Endothelial cell of umbilical vein (primary cell): ENCODE measurements around the gene RASSF5. TPM values are rescaled to one million over a fixed set of nuclear protein-coding genes. Genes with fewer than 3 reads are reported as not detected.

ENCODE experiments used
- BruUV-seq: library from RNA; stranded (reverse); fragments of 400-500 nt; replicated peaks from 2 replicates; lab custom pipeline; 2021; lab: Mats Ljungman, UMichigan
- CTCF ChIA-PET: fragments of 300-600, 350-600 bp; sonication (Branson Sonifier 250); formaldehyde crosslinking; loops from one replicate; lab custom pipeline; 2021; ENCODE audit warnings: antibody characterized with exemption, inconsistent platforms; lab: Charles Lee
- POLR2A ChIA-PET: fragments of 300-600, 350-600 bp; sonication (Branson Sonifier 250); formaldehyde crosslinking; loops from one replicate; lab custom pipeline; 2021; ENCODE audit warnings: antibody characterized with exemption, inconsistent platforms; lab: Charles Lee
- DNase-seq: peaks from one replicate; pipeline ENCODE4 v3.0.0-alpha.2; 2011; ENCODE audit warnings: low read depth, low spot score
- FAIRE-seq: peaks from 2 replicates; lab custom pipeline; 2011; peaks lifted over from hg19 to GRCh38; lab: Jason Lieb, UNC
- H2AFZ ChIP-seq: 2 replicates; pipeline ENCODE4 v1.6.0; 2012; ENCODE audit warnings: low read depth, low read length, control low read depth, inconsistent platforms
- H3K27ac ChIP-seq: 2 replicates; pipeline ENCODE4 v1.5.1; 2011; ENCODE audit warnings: low read depth, mild to moderate bottlenecking, control low read depth, low read length, moderate library complexity; ENCODE audit not compliant: insufficient read depth
- H3K27me3 ChIP-seq, 2 experiments: 2 replicates each; pipeline versions ENCODE4 v1.6.0 to v1.6.1; 2011; ENCODE audit warnings: low read length in 2 of 2, mixed read lengths in 1 of 2; ENCODE audit not compliant: control insufficient read depth in 2 of 2, insufficient read depth in 2 of 2
- H3K36me3 ChIP-seq, 2 experiments: 2 replicates in 1 of 2; 3 replicates in 1 of 2; pipeline ENCODE4 v1.5.1; 2011; ENCODE audit warnings: low read length in 2 of 2, mild to moderate bottlenecking in 1 of 2, moderate library complexity in 1 of 2; ENCODE audit not compliant: control insufficient read depth in 2 of 2, insufficient read depth in 2 of 2; ENCODE audit errors: extremely low read depth in 1 of 2
- H3K4me1 ChIP-seq: 3 replicates; pipeline ENCODE4 v1.5.1; 2011; ENCODE audit warnings: mild to moderate bottlenecking, low read length; ENCODE audit not compliant: control insufficient read depth, insufficient read depth; ENCODE audit errors: extremely low read depth
- H3K4me2 ChIP-seq: 2 replicates; pipeline ENCODE4 v1.6.1; 2011; ENCODE audit warnings: low read length, control low read depth, mixed read lengths; ENCODE audit not compliant: insufficient read depth
- H3K4me3 ChIP-seq, 3 experiments: fragments of 200-600 bp in 1 of 3; sonication (generic), shearing (Covaris generic) in 1 of 3; replicated peaks in 1 of 3; 2 replicates each; pipeline ENCODE4 v1.5.1; 2011 to 2016; ENCODE audit warnings: control low read depth in 3 of 3, low read length in 3 of 3, mild to moderate bottlenecking in 2 of 3, inconsistent platforms in 1 of 3, low read depth in 1 of 3, moderate library complexity in 1 of 3; ENCODE audit not compliant: insufficient read depth in 1 of 3
- H3K79me2 ChIP-seq: 2 replicates; pipeline ENCODE4 v1.6.0; 2012; ENCODE audit warnings: low read length, inconsistent platforms; ENCODE audit not compliant: control insufficient read depth, insufficient read depth
- H3K9ac ChIP-seq: replicated peaks from 2 replicates; pipeline ENCODE3; 2011; ENCODE audit warnings: low read length, control low read depth; ENCODE audit not compliant: insufficient read depth; ENCODE audit errors: extremely low read depth
- H3K9me1 ChIP-seq: replicated peaks from 3 replicates; pipeline ENCODE4 v1.6.0; 2011; ENCODE audit warnings: mild to moderate bottlenecking, low read length; ENCODE audit not compliant: control insufficient read depth, insufficient read depth; ENCODE audit errors: extremely low read depth
- H3K9me3 ChIP-seq: replicated peaks from 2 replicates; pipeline ENCODE4 v1.5.1; 2012; ENCODE audit warnings: low read length, inconsistent platforms; ENCODE audit not compliant: control insufficient read depth, insufficient read depth
- H4K20me1 ChIP-seq: replicated peaks from 2 replicates; pipeline ENCODE3; 2011; ENCODE audit warnings: mild to moderate bottlenecking, low read length; ENCODE audit not compliant: control insufficient read depth, insufficient read depth; ENCODE audit errors: extremely low read depth
- CTCF ChIP-seq, 2 donors: IDR thresholded peaks; 1 replicate in 1 of 2; 2 replicates in 1 of 2; pipeline ENCODE4 v1.5.1; 2011; ENCODE audit warnings: low read length in 2 of 2, mild to moderate bottlenecking in 2 of 2, moderate library complexity in 2 of 2, control low read depth in 1 of 2, inconsistent platforms in 1 of 2, low read depth in 1 of 2; ENCODE audit not compliant: insufficient read depth in 1 of 2; ENCODE audit errors: extremely low read depth in 1 of 2
- EZH2 ChIP-seq: IDR thresholded peaks from 2 replicates; pipeline ENCODE4 v1.6.1; 2012; ENCODE audit warnings: borderline replicate concordance, low read depth, mild to moderate bottlenecking, moderate library complexity, low read length, inconsistent platforms; ENCODE audit not compliant: severe bottlenecking
- FOS ChIP-seq: IDR thresholded peaks from 2 replicates; pipeline ENCODE4 v1.6.1; 2011; ENCODE audit warnings: mild to moderate bottlenecking, low read length, moderate library complexity, borderline replicate concordance; ENCODE audit not compliant: insufficient read depth
- GATA2 ChIP-seq: IDR thresholded peaks from 2 replicates; pipeline ENCODE4 v1.7.0; 2011; ENCODE audit warnings: low read depth, mild to moderate bottlenecking, moderate library complexity, mixed read lengths, low read length; ENCODE audit not compliant: insufficient read length, insufficient read depth
- JUN ChIP-seq: IDR thresholded peaks from 2 replicates; pipeline ENCODE4 v1.6.1; 2011; ENCODE audit warnings: borderline replicate concordance, low read depth; ENCODE audit not compliant: insufficient read length, insufficient read depth
- MAX ChIP-seq: IDR thresholded peaks from 2 replicates; pipeline ENCODE4 v1.6.1; 2011; ENCODE audit not compliant: insufficient read depth, insufficient read length
- MYC ChIP-seq: IDR thresholded peaks from one replicate; pipeline ENCODE4 v1.6.1; 2011; ENCODE audit warnings: mild to moderate bottlenecking, low read depth, low read length
- POLR2A ChIP-seq: IDR thresholded peaks from 2 replicates; pipeline ENCODE4 v1.6.1; 2012; ENCODE audit warnings: low read depth, mild to moderate bottlenecking, control low read depth, low read length
- POLR2AphosphoS5 ChIP-seq: IDR thresholded peaks from 2 replicates; pipeline ENCODE4 v1.6.1; 2012; ENCODE audit warnings: low read depth, mild to moderate bottlenecking, control low read depth, low read length, moderate library complexity; ENCODE audit not compliant: insufficient read depth
- dilution Hi-C: fragments of 300-500 bp; cut with MboI; formaldehyde crosslinking; loops from one replicate; pipeline ENCODE4 v1.15.0; 2019; ENCODE audit warnings: low sequenced_read_pairs; ENCODE audit not compliant: extremely low pct_ligation_motif_present
- intact Hi-C: fragments of 100-400 bp; cut with micrococcal nuclease; formaldehyde crosslinking; loops from one replicate; pipeline ENCODE4 v1.10.0; 2022
- polyA plus RNA-seq, 4 experiments: library from polyadenylated mRNA; depleted of rRNA in 3 of 4; stranded (reverse) in 3 of 4; unstranded in 1 of 4; fragments of >200 nt; gene quantifications; 2 replicates each; pipeline versions ENCODE4 v1.2.1 to v1.2.3, GENCODE V29; 2011 to 2012; ENCODE audit warnings: missing spikeins in 1 of 4
- total RNA-seq: library from RNA; stranded (reverse); gene quantifications from 2 replicates; pipeline ENCODE4 v1.2.3, GENCODE V29; 2021

The RASSF5 gene
- total and polyA plus RNA-seq, 2 donors (not counting 3 experiments of a cell fraction or from before 2014, with no cell fraction given), result 0.23 to 0.60 TPM

- dilution Hi-C loops, result no loop called here
- ChIA-PET POLR2A (no interaction called here), CTCF (interaction anchor here (0.8 to 16.8 kb wide), 31 partner anchors 8 to 113 kb away, joined by 3 to 427 read pairs (median 7); partner anchors contain the start of genes EIF2D, IKBKE and RASSF5)
- no peaks in the 10 kb centered on the region for H4K20me1 ChIP-seq
- H3K4me1 ChIP-seq, result no peaks in the 10 kb centered on the region
- peaks cover 0 to 1% of the 10 kb centered on the region in 2 experiments for H3K27me3 ChIP-seq
- no peaks in the 10 kb centered on the region for H3K9me1 ChIP-seq
- H3K9me3 ChIP-seq, result no peaks in the 10 kb centered on the region
- no peaks in the 10 kb centered on the region for H3K79me2 ChIP-seq
- no peak overlapping the region for H3K4me2 ChIP-seq
- TF ChIP-seq CTCF (IDR thresholded peaks at IDR 0.05; ENCODE audit: extremely low read depth in 1 of 2, insufficient read depth in 1 of 2, low read depth in 1 of 2, low read length in 2 of 2) (no peak), JUN (no peak), MYC (no peak), MAX (no peak), FOS (no peak), GATA2 (no peak), EZH2 (no peak), POLR2AphosphoS5 (no peak), POLR2A (no peak)
- H3K4me3 ChIP-seq, result no peak overlapping the region
- BruUV-seq, result no TSS peak
- no peak overlapping the region for H3K27ac ChIP-seq
- no peaks in the 10 kb centered on the region for H3K36me3 ChIP-seq
- intact Hi-C loops, result loop anchor here (1.0 kb wide), 5 partner anchors 26 to 104 kb away; no protein-coding TSS in a partner anchor
- DNase-seq (no peak), FAIRE-seq (no peak)
- no peak overlapping the region for H3K9ac ChIP-seq
- H2AFZ ChIP-seq, result no peak overlapping the region
Observed at GRCh38 chr1:206582971-206583706, 75.8 kb downstream of the RASSF5 start.
